GM23338 (cell line): Measurements from ENCODE around the gene IL22RA2.

Source experiments
- EZH2 ChIP-seq: fragments of 200-600 bp; sonication (generic); IDR thresholded peaks from one replicate; pipeline ENCODE4 v1.8.0; 2017; ENCODE audit warnings: antibody characterized with exemption, mild to moderate bottlenecking, low read depth; ENCODE audit not compliant: unreplicated experiment
- POLR2AphosphoS5 ChIP-seq: IDR thresholded peaks from 2 replicates; pipeline ENCODE4 v1.6.1; 2016; ENCODE audit warnings: antibody characterized with exemption, low read depth
- ZNF114 ChIP-seq: fragments of 250-450 bp; sonication (Bioruptor Pico); IDR thresholded peaks from 2 replicates; pipeline ENCODE4 v1.5.0; 2020; ENCODE audit warnings: mild to moderate bottlenecking, moderate library complexity
- ZNF331 ChIP-seq: fragments of 250-450 bp; sonication (Bioruptor Pico); IDR thresholded peaks from 2 replicates; pipeline ENCODE4 v1.5.0; 2020; ENCODE audit warnings: low read depth, mild to moderate bottlenecking, moderate library complexity
- TF ChIP-seq, protein P1 (sequence below), 2 experiments: fragments of 200-600 bp in 1 of 2; sonication (generic) in 1 of 2; conservative IDR thresholded peaks; 2 replicates each; pipeline versions ENCODE4 v1.5.1 to v1.6.1; 2016 to 2017; ENCODE audit warnings: antibody characterized with exemption in 2 of 2, low read depth in 2 of 2, mild to moderate bottlenecking in 2 of 2, moderate library complexity in 1 of 2

DNA sequence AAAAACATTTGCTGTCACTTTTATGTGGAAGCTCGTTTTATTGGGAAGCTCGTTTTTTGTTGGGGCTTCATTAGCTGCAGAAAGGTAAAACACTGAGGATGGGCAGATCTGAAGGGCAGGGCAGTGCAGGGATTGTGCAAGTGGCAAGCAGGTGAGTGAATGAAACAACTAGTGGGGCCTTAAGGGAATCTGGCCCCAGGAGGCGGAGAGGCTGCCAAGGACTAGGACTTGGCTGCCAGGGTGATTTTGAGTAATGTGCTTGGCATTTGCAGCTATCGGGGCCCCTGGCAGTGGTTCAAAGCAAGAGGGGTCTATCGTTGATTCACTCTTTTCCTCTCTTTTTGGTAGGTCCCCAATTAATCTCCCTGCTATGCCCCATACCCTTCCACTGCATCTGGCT lies 11.5 kb downstream of the IL22RA2 start:
- TF ChIP-seq, protein P1, sequence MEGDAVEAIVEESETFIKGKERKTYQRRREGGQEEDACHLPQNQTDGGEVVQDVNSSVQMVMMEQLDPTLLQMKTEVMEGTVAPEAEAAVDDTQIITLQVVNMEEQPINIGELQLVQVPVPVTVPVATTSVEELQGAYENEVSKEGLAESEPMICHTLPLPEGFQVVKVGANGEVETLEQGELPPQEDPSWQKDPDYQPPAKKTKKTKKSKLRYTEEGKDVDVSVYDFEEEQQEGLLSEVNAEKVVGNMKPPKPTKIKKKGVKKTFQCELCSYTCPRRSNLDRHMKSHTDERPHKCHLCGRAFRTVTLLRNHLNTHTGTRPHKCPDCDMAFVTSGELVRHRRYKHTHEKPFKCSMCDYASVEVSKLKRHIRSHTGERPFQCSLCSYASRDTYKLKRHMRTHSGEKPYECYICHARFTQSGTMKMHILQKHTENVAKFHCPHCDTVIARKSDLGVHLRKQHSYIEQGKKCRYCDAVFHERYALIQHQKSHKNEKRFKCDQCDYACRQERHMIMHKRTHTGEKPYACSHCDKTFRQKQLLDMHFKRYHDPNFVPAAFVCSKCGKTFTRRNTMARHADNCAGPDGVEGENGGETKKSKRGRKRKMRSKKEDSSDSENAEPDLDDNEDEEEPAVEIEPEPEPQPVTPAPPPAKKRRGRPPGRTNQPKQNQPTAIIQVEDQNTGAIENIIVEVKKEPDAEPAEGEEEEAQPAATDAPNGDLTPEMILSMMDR (conservative IDR thresholded peaks at IDR 0.05; ENCODE audit: low read depth in 2 of 2) = no peak
- TF ChIP-seq POLR2AphosphoS5 (no peak), EZH2 (no peak), ZNF114 (CRISPR knock-in tag) (no peak), ZNF331 (CRISPR knock-in tag) (no peak)
